HepG2 (cell line): ENCODE results near the gene MYORG. TPM values are rescaled to one million over a fixed set of nuclear protein-coding genes. Genes with fewer than 3 reads are reported as not detected.
"Not testable (repeated sequence)": the region's sequence is repeated elsewhere in the genome, so short reads cannot be mapped to it uniquely, and the experiment has no call there.

Source experiments
- ATAC-seq: fragments of 200-7000 bp; cut with Tn5 transposase; 3 replicates; pipeline ENCODE4 v1.9.1; 2020; ENCODE audit warnings: mild to moderate bottlenecking, moderate library complexity
- BruUV-seq: library from RNA; stranded (reverse); fragments of 400-500 nt; replicated peaks from 2 replicates; lab custom pipeline; 2021; lab: Mats Ljungman, UMichigan
- CTCF ChIA-PET: fragments of 300-600 bp; formaldehyde crosslinking; extraction: SDS; loops from one replicate; lab custom pipeline; 2021; ENCODE audit warnings: low total read pairs, inconsistent platforms, low intra/inter-chr PET ratio; lab: Yijun Ruan, JAX
- POLR2A ChIA-PET: fragments of 350-600 bp; sonication (Branson Sonifier 250); formaldehyde crosslinking; loops from one replicate; lab custom pipeline; 2020; ENCODE audit warnings: antibody characterized with exemption, inconsistent platforms; lab: Yijun Ruan, JAX
- DNase-seq: peaks from one replicate; pipeline ENCODE4 v3.0.0-alpha.2; 2015; ENCODE audit warnings: low spot score
- FAIRE-seq: peaks from 3 replicates; lab custom pipeline; 2011; peaks lifted over from hg19 to GRCh38; lab: Jason Lieb, UNC
- H2AFZ ChIP-seq: one replicate; pipeline ENCODE4 v1.6.1; 2011; ENCODE audit warnings: low read length, inconsistent platforms
- H3K27ac ChIP-seq: fragments of 300-600 bp; 3 replicates; pipeline ENCODE4 v1.8.0; 2011; ENCODE audit warnings: mixed run types, mild to moderate bottlenecking, mixed read lengths, low read length, inconsistent platforms; ENCODE audit not compliant: insufficient read depth; ENCODE audit errors: extremely low read length
- H3K27me3 ChIP-seq, 2 experiments: fragments of 200-600 bp in 1 of 2; 2 replicates in 1 of 2; 3 replicates in 1 of 2; pipeline versions ENCODE4 v1.6.0 to v1.8.0; 2011; ENCODE audit warnings: low read length in 2 of 2, mild to moderate bottlenecking in 2 of 2, moderate library complexity in 2 of 2, inconsistent platforms in 1 of 2; ENCODE audit not compliant: insufficient read depth in 2 of 2, control insufficient read depth in 1 of 2
- H3K36me3 ChIP-seq, 2 experiments: fragments of 200-600 bp in 1 of 2; replicated peaks in 1 of 2; 2 replicates in 1 of 2; 3 replicates in 1 of 2; pipeline versions ENCODE4 v1.5.1 to v1.8.0; 2011; ENCODE audit warnings: low read length in 2 of 2, inconsistent platforms in 1 of 2; ENCODE audit not compliant: insufficient read depth in 2 of 2, control insufficient read depth in 1 of 2
- H3K4me1 ChIP-seq: 2 replicates; pipeline ENCODE4 v1.5.1; 2012; ENCODE audit warnings: low read length, inconsistent platforms; ENCODE audit not compliant: insufficient read depth
- H3K4me2 ChIP-seq: 2 replicates; pipeline ENCODE4 v1.6.0; 2011; ENCODE audit warnings: low read depth, low read length, inconsistent platforms
- H3K4me3 ChIP-seq, 3 experiments: fragments of 200-600 bp in 1 of 3; sonication (generic), shearing (Covaris generic) in 1 of 3; replicated peaks in 1 of 3; 2 replicates each; pipeline ENCODE4 v1.5.1; 2011 to 2016; ENCODE audit warnings: low read length in 3 of 3, inconsistent platforms in 2 of 3, low read depth in 2 of 3, mild to moderate bottlenecking in 2 of 3, control low read depth in 1 of 3, mixed read lengths in 1 of 3; ENCODE audit not compliant: insufficient read depth in 1 of 3
- H3K79me2 ChIP-seq: one replicate; pipeline ENCODE4 v1.6.1; 2011; ENCODE audit warnings: low read length, inconsistent platforms; ENCODE audit not compliant: insufficient read depth
- H3K9ac ChIP-seq: 2 replicates; pipeline ENCODE4 v1.6.0; 2011; ENCODE audit warnings: mild to moderate bottlenecking, low read depth, low read length, inconsistent platforms; ENCODE audit not compliant: insufficient read depth
- H3K9me3 ChIP-seq: 2 replicates; pipeline ENCODE4 v1.5.1; 2012; ENCODE audit warnings: mild to moderate bottlenecking, low read length
- H4K20me1 ChIP-seq: 2 replicates; pipeline ENCODE4 v1.6.0; 2011; ENCODE audit warnings: inconsistent platforms, mild to moderate bottlenecking, low read length, moderate library complexity; ENCODE audit not compliant: insufficient read depth
- ZNF24 ChIP-seq: fragments of 450-650 bp; IDR thresholded peaks from 2 replicates; pipeline ENCODE4 v1.6.1; 2017; ENCODE audit warnings: antibody characterized with exemption, mild to moderate bottlenecking
- ZNF564 ChIP-seq: sonication (generic); formaldehyde crosslinking; IDR thresholded peaks from 2 replicates; pipeline ENCODE4 v1.8.1; 2023; ENCODE audit warnings: mild to moderate bottlenecking, missing genetic modification reagents
- ZNF850 ChIP-seq: sonication (generic); formaldehyde crosslinking; conservative IDR thresholded peaks from 2 replicates; pipeline ENCODE4 v1.9.0; 2021; ENCODE audit warnings: mild to moderate bottlenecking, missing genetic modification reagents
- ZNF878 ChIP-seq: sonication (generic); formaldehyde crosslinking; IDR thresholded peaks from 2 replicates; pipeline ENCODE4 v1.8.1; 2023; ENCODE audit warnings: mild to moderate bottlenecking, missing genetic modification reagents, moderate library complexity
- WGBS: methylation state at CpG from one replicate; pipeline ENCODE4 v1.1.6; 2017; ENCODE audit warnings: low lambda C conversion rate; 5-methylcytosine and 5-hydroxymethylcytosine counted together
- in situ Hi-C: cut with HindIII; loops from 2 replicates; pipeline ENCODE4 v1.10.0; 2017; ENCODE audit warnings: low pct_unique_long_range_greater_than_20kb; ENCODE audit not compliant: extremely low pct_ligation_motif_present
- intact Hi-C: fragments of 100-400 bp; cut with micrococcal nuclease; formaldehyde crosslinking; loops from one replicate; pipeline ENCODE4 v1.10.0; 2022; ENCODE audit not compliant: unreplicated experiment
- polyA plus RNA-seq, 8 experiments: library from polyadenylated mRNA; depleted of rRNA in 3 of 8; stranded (reverse) in 7 of 8; unstranded in 1 of 8; fragments of >200 nt; fragmentation: Illumina TruSeq in 4 of 8; extraction: Trizol in 4 of 8; gene quantifications; 2 replicates each; pipeline versions ENCODE4 v1.2.1 to v1.2.3, GENCODE V29; 2011 to 2016; ENCODE audit warnings: low read depth in 4 of 8, missing spikeins in 1 of 8, mixed read lengths in 1 of 8; ENCODE audit not compliant: insufficient read depth in 1 of 8
- total RNA-seq, 5 experiments: library from RNA; depleted of rRNA; stranded (reverse); fragments of >200 nt; fragmentation: Illumina TruSeq; extraction: Trizol; gene quantifications; 2 replicates each; pipeline ENCODE4 v1.2.3, GENCODE V29; 2016; ENCODE audit warnings: low read depth in 1 of 5

Gene MYORG
- total and polyA plus RNA-seq, 2 of the 13 experiments (the other 11 are each of a cell fraction or from before 2014, with no cell fraction given), result 11.1 to 22.4 TPM

GRCh38 chr9:34369636-34370035 is 7.1 kb downstream of the MYORG start:
- intact Hi-C loops (no loop called here), in situ Hi-C loops (no loop called here)
- no peak overlapping the region for H3K27ac ChIP-seq
- H3K79me2 ChIP-seq, result peaks cover 10% of the 10 kb centered on the region
- 98% methylated on average over 4 of the region's 4 CpGs for WGBS
- TF ChIP-seq ZNF878 (no peak), ZNF24 (no peak), ZNF850 (CRISPR knock-in tag) (no peak), ZNF564 (CRISPR knock-in tag) (no peak)
- H3K27me3 ChIP-seq, result no peaks in the 10 kb centered on the region
- DNase-seq (no peak), ATAC-seq (no peak), FAIRE-seq (no peak)
- H2AFZ ChIP-seq, result no peak overlapping the region
- peaks cover 22 to 33% of the 10 kb centered on the region in 2 experiments for H3K36me3 ChIP-seq
- no peak overlapping the region for H3K9ac ChIP-seq
- H3K4me3 ChIP-seq, result no peak overlapping the region
- peaks cover 33% of the 10 kb centered on the region for H3K4me1 ChIP-seq
- BruUV-seq, result no TSS peak
- H4K20me1 ChIP-seq, result no peaks in the 10 kb centered on the region
- POLR2A ChIA-PET, result no interaction called here
- H3K4me2 ChIP-seq, result no peak overlapping the region
- CTCF ChIA-PET, result no interaction called here
- peaks cover 6% of the 10 kb centered on the region; the same call in 1 of the 2 replicates for H3K9me3 ChIP-seq

DNA sequence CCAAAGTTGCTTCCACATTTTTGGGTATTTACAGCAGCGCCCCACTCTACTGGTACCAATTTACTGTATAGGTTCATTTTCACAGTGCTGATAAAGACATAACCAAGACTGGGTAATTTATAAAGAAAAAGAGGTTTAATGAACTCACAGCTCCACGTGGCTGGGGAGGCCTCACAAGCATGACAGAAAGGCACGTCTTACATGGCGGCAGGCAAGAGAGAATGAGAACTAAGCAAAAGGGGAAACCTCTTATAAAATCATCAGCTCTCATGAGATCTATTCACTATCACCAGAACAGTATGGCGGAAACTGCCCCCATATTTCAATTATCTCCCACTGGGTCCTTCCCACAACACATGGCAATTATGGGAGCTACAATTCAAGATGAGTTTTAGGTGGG is 7.9 kb downstream of the MYORG start:
- ATAC-seq, intact Hi-C loops, H3K4me2 ChIP-seq, H3K27me3 ChIP-seq, in situ Hi-C loops, H3K9me3 ChIP-seq, BruUV-seq, H4K20me1 ChIP-seq, POLR2A ChIA-PET, H3K79me2 ChIP-seq, FAIRE-seq, CTCF ChIA-PET, H2AFZ ChIP-seq, DNase-seq, H3K9ac ChIP-seq, H3K27ac ChIP-seq, H3K4me3 ChIP-seq: not testable (repeated sequence)
- peaks cover 22 to 33% of the 10 kb centered on the region in 2 experiments for H3K36me3 ChIP-seq
- H3K4me1 ChIP-seq, result peaks cover 27% of the 10 kb centered on the region
- WGBS, result 98% methylated on average over 5 of the region's 5 CpGs

- in situ Hi-C loops, result not testable (repeated sequence)
Observed at GRCh38 chr9:34367751-34368410, 8.8 kb downstream of the MYORG start.

More at GRCh38 chr9:34367751-34368410, 8.8 kb downstream of the MYORG start:
- H3K27me3 ChIP-seq, FAIRE-seq, ATAC-seq, H3K9ac ChIP-seq, H4K20me1 ChIP-seq, H3K27ac ChIP-seq, H3K4me2 ChIP-seq, H3K4me3 ChIP-seq, H3K9me3 ChIP-seq, H3K79me2 ChIP-seq, DNase-seq, CTCF ChIA-PET, intact Hi-C loops, H2AFZ ChIP-seq, POLR2A ChIA-PET: not testable (repeated sequence)
- H3K4me1 ChIP-seq, result peaks cover 29% of the 10 kb centered on the region
- TSS peak; percentile 34 for BruUV-seq
- 100% methylated on average over 2 of the region's 3 CpGs for WGBS
- H3K36me3 ChIP-seq, result peaks cover 22 to 33% of the 10 kb centered on the region in 2 experiments
